Activated CD4-positive, CD25-positive, alpha-beta regulatory T cell treated with anti-CD3 and anti-CD28 coated beads, Interleukin-2, amount 50 U/mL, for 16 hours (primary cell): ENCODE results near the gene ELMO1.

Experiments used
- DNase-seq: peaks from one replicate; pipeline ENCODE4 v3.0.0-alpha.2; 2020; ENCODE audit warnings: low read depth, low spot score

Gene ELMO1

GRCh38 chr7:37410305-37411229, 38.1 kb downstream of the ELMO1 start:
- no peak for DNase-seq

- DNase-seq: no peak
Observed at GRCh38 chr7:37409461-37409860, 39.2 kb downstream of the ELMO1 start.

GRCh38 chr7:37408291-37409228, 40.1 kb downstream of the ELMO1 start:
- DNase-seq: no peak

GRCh38 chr7:37405603-37406122, 43.0 kb downstream of the ELMO1 start:
- no peak for DNase-seq

GRCh38 chr7:37405128-37405527, 43.5 kb downstream of the ELMO1 start:
- DNase-seq: no peak

GRCh38 chr7:37399876-37400421, 48.7 kb downstream of the ELMO1 start:
- DNase-seq: no peak

GRCh38 chr7:37398403-37398802, 50.3 kb downstream of the ELMO1 start:
- DNase-seq: no peak

- DNase-seq: no peak
Observed at GRCh38 chr7:37395618-37396259, 52.9 kb downstream of the ELMO1 start.

- no peak for DNase-seq
Observed at GRCh38 chr7:37394158-37394557, 54.5 kb downstream of the ELMO1 start.

- DNase-seq: no peak
Observed at GRCh38 chr7:37393476-37393875, 55.2 kb downstream of the ELMO1 start.

- DNase-seq: no peak
Observed at GRCh38 chr7:37392673-37393017, 56.0 kb downstream of the ELMO1 start.

- DNase-seq: no peak
Observed at GRCh38 chr7:37391791-37392672, 56.6 kb downstream of the ELMO1 start.

- no peak for DNase-seq
Observed at GRCh38 chr7:37390114-37390513, 58.5 kb downstream of the ELMO1 start.

- DNase-seq: no peak
Observed at GRCh38 chr7:37388811-37389210, 59.9 kb downstream of the ELMO1 start.

- no peak for DNase-seq
Observed at GRCh38 chr7:37385787-37386186, 62.9 kb downstream of the ELMO1 start.

GRCh38 chr7:37382546-37383088, 66.0 kb downstream of the ELMO1 start:
- DNase-seq: no peak

GRCh38 chr7:37380831-37381230, 67.8 kb downstream of the ELMO1 start:
- no peak for DNase-seq

GRCh38 chr7:37379546-37380277, 69.0 kb downstream of the ELMO1 start:
- DNase-seq: no peak

- no peak for DNase-seq
Observed at GRCh38 chr7:37377231-37377630, 71.4 kb downstream of the ELMO1 start.
